Trophoblast cell (in vitro differentiated cells and primary cell): ENCODE measurements around the gene ACSM2B.

Source experiments
- DNase-seq, 2 donors: peaks; one replicate each; pipeline ENCODE4 v3.0.0-alpha.2; 2016
- H2AFZ ChIP-seq: 2 replicates; pipeline ENCODE4 v1.6.1; 2013; ENCODE audit warnings: low read length, moderate library complexity, mild to moderate bottlenecking; ENCODE audit not compliant: insufficient read depth, poor library complexity
- H2AK5ac ChIP-seq: 2 replicates; pipeline ENCODE4 v1.6.1; 2013; ENCODE audit warnings: mild to moderate bottlenecking, low read length
- H2BK120ac ChIP-seq: 2 replicates; pipeline ENCODE4 v1.6.1; 2013; ENCODE audit warnings: low read length, mild to moderate bottlenecking, moderate library complexity; ENCODE audit not compliant: insufficient read depth, poor library complexity
- H2BK12ac ChIP-seq: 2 replicates; pipeline ENCODE4 v1.6.1; 2013; ENCODE audit warnings: mild to moderate bottlenecking, low read length, moderate library complexity
- H2BK5ac ChIP-seq: 2 replicates; pipeline ENCODE4 v1.6.1; 2013; ENCODE audit warnings: low read length, low read depth, moderate library complexity, mild to moderate bottlenecking; ENCODE audit not compliant: poor library complexity
- H3K14ac ChIP-seq: 2 replicates; pipeline ENCODE4 v1.6.1; 2013; ENCODE audit warnings: mild to moderate bottlenecking, low read length
- H3K18ac ChIP-seq: 2 replicates; pipeline ENCODE4 v1.6.1; 2013; ENCODE audit warnings: mild to moderate bottlenecking, low read length
- H3K23ac ChIP-seq: 2 replicates; pipeline ENCODE4 v1.6.1; 2013; ENCODE audit warnings: low read length
- H3K27ac ChIP-seq: 2 replicates; pipeline ENCODE4 v1.5.1; 2013; ENCODE audit warnings: low read depth, mild to moderate bottlenecking, inconsistent platforms, low read length, moderate library complexity
- H3K27me3 ChIP-seq: 2 replicates; pipeline ENCODE4 v1.6.1; 2013; ENCODE audit warnings: inconsistent platforms, mild to moderate bottlenecking, low read length, moderate library complexity; ENCODE audit not compliant: insufficient read depth
- H3K36me3 ChIP-seq, 2 experiments: 1 replicate in 1 of 2; 2 replicates in 1 of 2; pipeline ENCODE4 v1.6.1; 2013; ENCODE audit warnings: low read length in 2 of 2, mild to moderate bottlenecking in 2 of 2, moderate library complexity in 1 of 2; ENCODE audit not compliant: insufficient read depth in 2 of 2, control insufficient read depth in 1 of 2
- H3K4ac ChIP-seq: 2 replicates; pipeline ENCODE4 v1.6.1; 2013; ENCODE audit warnings: low read depth, mild to moderate bottlenecking, low read length, moderate library complexity
- H3K4me1 ChIP-seq, 2 experiments: 1 replicate in 1 of 2; 2 replicates in 1 of 2; pipeline ENCODE4 v1.6.1; 2013; ENCODE audit warnings: low read length in 2 of 2, mild to moderate bottlenecking in 2 of 2, moderate library complexity in 1 of 2; ENCODE audit not compliant: insufficient read depth in 2 of 2, control insufficient read depth in 1 of 2
- H3K4me2 ChIP-seq: 2 replicates; pipeline ENCODE4 v1.6.1; 2013; ENCODE audit warnings: inconsistent platforms, mild to moderate bottlenecking, low read length, moderate library complexity
- H3K4me3 ChIP-seq: 2 replicates; pipeline ENCODE4 v1.5.1; 2013; ENCODE audit warnings: mild to moderate bottlenecking, low read depth, low read length, inconsistent platforms
- H3K79me1 ChIP-seq: one replicate; pipeline ENCODE4 v1.6.1; 2013; ENCODE audit warnings: low read length
- H3K79me2 ChIP-seq: 2 replicates; pipeline ENCODE4 v1.6.1; 2013; ENCODE audit warnings: low read length, mild to moderate bottlenecking; ENCODE audit not compliant: control insufficient read depth, insufficient read depth, poor library complexity
- H3K9ac ChIP-seq: 2 replicates; pipeline ENCODE4 v1.6.1; 2013; ENCODE audit warnings: mild to moderate bottlenecking, low read length
- H3K9me3 ChIP-seq: 2 replicates; pipeline ENCODE4 v1.6.1; 2013; ENCODE audit warnings: low read depth, mild to moderate bottlenecking, control low read depth, inconsistent platforms, low read length; ENCODE audit not compliant: insufficient read depth
- H4K12ac ChIP-seq: 2 replicates; pipeline ENCODE4 v1.6.1; 2013; ENCODE audit warnings: low read depth, mild to moderate bottlenecking, low read length, moderate library complexity
- H4K8ac ChIP-seq: 2 replicates; pipeline ENCODE4 v1.6.1; 2013; ENCODE audit warnings: low read depth, mild to moderate bottlenecking, low read length, moderate library complexity
- H4K91ac ChIP-seq: one replicate; pipeline ENCODE4 v1.6.1; 2013; ENCODE audit warnings: low read depth, mild to moderate bottlenecking, low read length, moderate library complexity
- WGBS: extraction: QIAGEN DNeasy Blood & Tissue Kit; methylation state at CpG from one replicate; pipeline ENCODE4 v1.1.7; 2013; ENCODE audit warnings: missing lambda C conversion rate; ENCODE audit not compliant: insufficient read length, insufficient coverage; ENCODE audit errors: extremely low coverage; 5-methylcytosine and 5-hydroxymethylcytosine counted together

The ACSM2B gene

DNA sequence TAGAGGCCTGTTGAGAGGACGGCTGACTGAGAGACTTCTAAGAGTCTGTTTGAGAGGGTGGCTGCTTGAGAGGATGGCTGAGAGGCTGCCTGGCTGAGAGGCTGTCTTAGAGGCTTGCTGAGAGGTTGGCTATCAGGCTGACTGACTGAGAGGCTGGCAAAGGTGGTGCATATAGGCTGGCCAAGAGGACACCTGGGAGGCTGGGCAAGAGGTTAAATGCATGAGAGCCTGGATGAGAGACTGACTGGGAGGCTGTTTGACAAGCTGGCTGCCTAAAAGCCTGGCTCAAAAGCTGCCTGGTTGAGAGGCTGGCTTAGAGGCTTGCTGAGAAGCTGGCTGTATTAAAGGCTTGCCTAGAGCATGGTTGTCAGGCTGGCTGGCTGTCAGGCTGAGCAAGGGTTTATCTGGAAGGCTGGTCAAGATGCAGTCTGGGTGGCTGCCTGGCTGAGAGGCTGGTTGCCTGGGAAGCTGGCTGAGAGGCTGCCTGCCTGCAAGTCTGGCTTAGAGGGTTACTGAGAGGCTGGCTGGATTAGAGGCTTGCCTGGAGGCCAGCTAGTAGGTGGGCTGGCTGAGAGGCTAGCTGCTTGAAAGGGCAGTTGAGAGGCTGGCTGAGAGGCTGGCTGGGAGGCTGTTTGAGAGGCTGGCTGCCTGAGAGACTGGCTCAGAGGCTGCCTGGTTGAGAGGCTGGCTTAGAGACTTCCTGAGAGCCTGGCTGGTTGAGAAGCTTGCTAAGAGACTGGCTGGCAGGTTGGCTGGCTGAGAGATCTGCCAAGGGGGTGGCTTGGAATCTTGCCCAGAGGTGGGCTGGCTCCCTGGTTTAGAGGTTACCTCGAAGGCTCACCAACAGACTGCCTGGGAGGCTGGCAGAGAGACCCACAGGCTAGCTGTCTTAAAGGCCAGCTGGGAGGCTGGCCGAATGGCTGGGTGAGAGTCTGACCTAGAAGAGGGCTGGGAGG is 38.3 kb upstream of the ACSM2B start:
- Histone ChIP-seq H3K27me3 (no peaks in the 10 kb centered on the region), H2AFZ (no peak overlapping the region), H3K23ac (no peak overlapping the region), H3K9ac (no peak overlapping the region), H4K8ac (no peak overlapping the region), H3K79me1 (no peaks in the 10 kb centered on the region), H2AK5ac (no peak overlapping the region), H3K4me1 (peaks cover 0 to 2% of the 10 kb centered on the region in 2 experiments), H3K4me2 (no peak overlapping the region), H3K27ac (no peak overlapping the region), H3K4ac (no peak overlapping the region), H4K91ac (no peak overlapping the region), H2BK12ac (no peak overlapping the region), H3K79me2 (no peaks in the 10 kb centered on the region), H4K12ac (no peak overlapping the region), H2BK120ac (no peak overlapping the region), H3K18ac (no peak overlapping the region), H3K9me3 (no peaks in the 10 kb centered on the region), H3K4me3 (no peak overlapping the region), H3K36me3 (no peaks in the 10 kb centered on the region), H2BK5ac (no peak overlapping the region), H3K14ac (no peak overlapping the region)
- no CpG with 5 or more reads among the region's 3 CpGs for WGBS
- no peak for DNase-seq

DNA sequence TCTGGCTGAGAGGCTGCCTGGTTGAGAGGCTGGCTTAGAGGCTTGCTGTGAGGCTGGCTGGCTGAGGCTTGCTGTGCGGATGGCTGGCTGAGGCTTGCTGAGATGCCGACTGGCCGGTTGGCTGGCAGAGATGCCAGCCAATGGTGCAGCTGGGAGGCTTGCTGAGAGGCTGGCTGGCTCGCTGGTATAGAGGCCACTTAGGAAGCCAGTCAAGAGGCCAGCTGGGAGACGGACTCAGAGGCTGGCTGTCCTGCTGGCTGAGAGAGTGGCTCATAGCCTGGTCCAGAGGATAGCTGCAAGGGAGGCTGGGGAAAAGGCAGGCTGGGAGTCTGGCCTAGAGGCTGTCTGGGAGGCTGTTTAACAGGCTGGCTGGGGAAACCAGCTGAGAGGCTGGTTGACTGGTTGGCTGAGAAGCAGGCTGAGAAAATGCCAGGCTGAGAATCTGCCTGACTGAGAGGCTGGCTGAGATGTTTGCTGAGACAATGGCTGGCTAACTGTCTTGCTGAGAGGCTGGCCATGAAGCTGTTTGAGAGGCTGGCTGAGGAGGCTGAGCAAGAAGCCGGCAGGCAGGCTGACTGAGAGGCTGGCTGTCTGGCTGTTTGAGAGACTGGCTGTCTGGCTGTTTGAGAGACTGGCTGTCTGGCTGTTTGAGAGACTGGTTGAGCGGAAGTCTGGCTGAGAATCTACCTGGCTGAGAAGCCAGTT is 37.5 kb upstream of the ACSM2B start:
- H3K36me3 ChIP-seq, result no peaks in the 10 kb centered on the region
- no peaks in the 10 kb centered on the region for H3K27me3 ChIP-seq
- WGBS, result no CpG with 5 or more reads among the region's 7 CpGs
- H3K4me1 ChIP-seq, result peaks cover 0 to 2% of the 10 kb centered on the region in 2 experiments
- no peak overlapping the region for H2AFZ ChIP-seq
- H4K8ac ChIP-seq, result no peak overlapping the region
- no peak overlapping the region for H4K91ac ChIP-seq
- no peak for DNase-seq
- H3K79me2 ChIP-seq, result no peaks in the 10 kb centered on the region
- no peak overlapping the region for H2BK120ac ChIP-seq
- H3K4ac ChIP-seq, result no peak overlapping the region
- H3K14ac ChIP-seq, result no peak overlapping the region
- H3K9ac ChIP-seq, result no peak overlapping the region
- no peak overlapping the region for H3K18ac ChIP-seq
- H4K12ac ChIP-seq, result no peak overlapping the region
- no peak overlapping the region for H2BK5ac ChIP-seq
- H3K4me2 ChIP-seq, result no peak overlapping the region
- no peak overlapping the region for H3K4me3 ChIP-seq
- H3K9me3 ChIP-seq, result no peaks in the 10 kb centered on the region
- no peak overlapping the region for H2AK5ac ChIP-seq
- H3K79me1 ChIP-seq, result no peaks in the 10 kb centered on the region
- H2BK12ac ChIP-seq, result no peak overlapping the region
- H3K23ac ChIP-seq, result no peak overlapping the region
- H3K27ac ChIP-seq, result no peak overlapping the region

DNA sequence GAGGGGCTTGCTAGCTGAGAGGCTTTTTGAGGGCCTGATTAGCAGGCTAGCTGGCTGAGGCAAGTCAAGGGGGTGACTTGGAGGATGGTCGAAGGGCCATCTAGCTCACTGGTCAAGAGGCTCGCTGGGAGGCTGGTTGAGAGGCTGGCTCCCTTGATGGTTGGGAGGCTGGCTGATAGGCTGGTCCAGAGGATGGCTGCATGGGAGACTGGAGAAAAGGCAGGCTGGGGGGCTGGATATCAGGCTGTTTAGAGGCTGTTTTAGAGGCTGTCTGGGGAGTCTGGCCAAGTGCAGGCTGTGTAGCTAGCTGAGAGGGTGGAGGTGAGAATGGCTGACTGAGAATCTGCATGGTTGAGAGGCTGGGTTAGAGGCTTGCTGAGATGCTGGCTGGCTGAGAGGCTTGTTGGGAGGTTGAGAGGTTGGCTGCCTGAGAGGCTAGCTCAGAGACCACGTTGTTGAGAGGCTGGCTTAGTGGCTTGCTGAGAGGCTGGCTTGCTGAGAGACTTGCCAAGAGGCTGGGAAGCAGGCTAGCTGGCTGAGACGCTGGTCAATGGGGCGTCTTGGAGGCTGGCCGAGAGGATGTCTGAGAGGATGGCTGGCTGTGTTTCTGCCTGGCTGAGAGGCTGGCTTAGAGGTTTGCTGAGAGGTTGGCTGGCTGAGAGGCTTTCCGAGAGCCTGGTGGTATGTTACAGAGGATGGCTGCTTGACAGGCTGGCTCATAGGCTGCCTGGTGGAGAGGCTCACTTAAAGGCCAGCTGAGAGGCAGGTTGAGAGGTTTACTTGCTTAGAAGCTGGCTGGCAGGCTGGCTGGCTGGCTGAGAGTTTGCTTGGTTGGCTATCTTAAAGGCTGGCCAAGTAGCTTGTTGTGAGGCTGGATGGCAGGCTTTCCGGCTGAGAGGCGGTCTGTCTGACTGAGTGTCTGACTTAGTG is 36.6 kb upstream of the ACSM2B start:
- WGBS, result no CpG with 5 or more reads among the region's 9 CpGs
- Histone ChIP-seq H3K4me3 (no peak overlapping the region), H4K91ac (no peak overlapping the region), H3K9me3 (no peaks in the 10 kb centered on the region), H3K36me3 (no peaks in the 10 kb centered on the region), H3K9ac (no peak overlapping the region), H3K23ac (no peak overlapping the region), H3K4me1 (peaks cover 0 to 2% of the 10 kb centered on the region in 2 experiments), H2BK120ac (no peak overlapping the region), H2BK12ac (no peak overlapping the region), H3K14ac (no peak overlapping the region), H4K8ac (no peak overlapping the region), H4K12ac (no peak overlapping the region), H2AK5ac (no peak overlapping the region), H3K27ac (no peak overlapping the region), H3K4ac (no peak overlapping the region), H3K79me2 (no peaks in the 10 kb centered on the region), H3K79me1 (no peaks in the 10 kb centered on the region), H2BK5ac (no peak overlapping the region), H3K27me3 (no peaks in the 10 kb centered on the region), H2AFZ (no peak overlapping the region), H3K18ac (no peak overlapping the region), H3K4me2 (no peak overlapping the region)
- DNase-seq, result no peak

DNA sequence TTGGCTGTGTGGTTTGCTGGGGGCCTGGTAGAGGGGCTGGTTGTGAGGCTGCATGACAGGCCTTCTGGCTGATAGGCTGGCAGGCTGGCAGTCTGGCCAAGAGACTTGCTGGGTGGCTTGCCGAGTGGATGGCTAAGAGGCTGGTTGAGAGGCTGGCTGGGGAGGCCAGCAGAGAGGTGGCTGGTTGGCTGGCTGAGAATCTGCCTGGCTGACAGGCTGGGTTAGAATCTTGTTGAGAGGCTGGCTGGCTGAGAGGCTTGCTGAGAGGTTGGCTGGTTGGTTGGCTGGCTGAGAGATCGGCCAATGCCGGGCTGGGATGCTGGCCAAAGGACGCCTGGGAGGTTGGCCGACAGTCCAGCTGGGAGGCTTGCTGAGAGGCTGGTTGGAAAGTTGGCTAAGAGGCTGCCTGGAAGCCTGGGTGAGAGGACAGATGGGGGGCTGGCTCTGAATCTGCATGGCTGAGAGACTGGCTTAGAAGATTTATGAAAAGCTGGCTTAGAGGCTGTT is 35.9 kb upstream of the ACSM2B start:
- Histone ChIP-seq H3K14ac (no peak overlapping the region), H3K79me2 (no peaks in the 10 kb centered on the region), H3K4me1 (peaks cover 0 to 2% of the 10 kb centered on the region in 2 experiments), H3K9me3 (no peaks in the 10 kb centered on the region), H3K79me1 (no peaks in the 10 kb centered on the region), H3K23ac (no peak overlapping the region), H2BK120ac (no peak overlapping the region), H3K27me3 (no peaks in the 10 kb centered on the region), H3K9ac (no peak overlapping the region), H4K91ac (no peak overlapping the region), H3K18ac (no peak overlapping the region), H3K27ac (no peak overlapping the region), H2AK5ac (no peak overlapping the region), H2BK12ac (no peak overlapping the region), H4K8ac (no peak overlapping the region), H3K4ac (no peak overlapping the region), H3K4me3 (no peak overlapping the region), H2BK5ac (no peak overlapping the region), H4K12ac (no peak overlapping the region), H3K36me3 (no peaks in the 10 kb centered on the region), H3K4me2 (no peak overlapping the region), H2AFZ (no peak overlapping the region)
- no CpG with 5 or more reads among the region's 5 CpGs for WGBS
- DNase-seq, result no peak
